Liver (tissue), 9 donors: ENCODE data around the gene C9orf85. TPM values are rescaled to one million over a fixed set of nuclear protein-coding genes. Genes with fewer than 3 reads are reported as not detected.

Source experiments
- DNase-seq: peaks from one replicate; pipeline ENCODE4 v3.0.0-alpha.2; 2017; ENCODE audit warnings: low spot score
- H3K27ac ChIP-seq, 2 donors: one replicate each; pipeline ENCODE4 v1.7.0; 2013; ENCODE audit warnings: inconsistent platforms in 2 of 2, low read length in 2 of 2, control low read depth in 1 of 2, low read depth in 1 of 2, mild to moderate bottlenecking in 1 of 2
- H3K27me3 ChIP-seq, 4 donors: one replicate each; pipeline versions ENCODE4 v1.6.1 to v1.7.0; 2013; ENCODE audit warnings: low read length in 3 of 4, inconsistent platforms in 1 of 4, mild to moderate bottlenecking in 1 of 4, moderate library complexity in 1 of 4; ENCODE audit not compliant: control insufficient read depth in 4 of 4, insufficient read depth in 4 of 4
- H3K36me3 ChIP-seq, 4 donors: one replicate each; pipeline versions ENCODE4 v1.6.1 to v1.7.0; 2013; ENCODE audit warnings: low read length in 3 of 4, mild to moderate bottlenecking in 3 of 4, low read depth in 1 of 4, moderate library complexity in 1 of 4; ENCODE audit not compliant: control insufficient read depth in 4 of 4, insufficient read depth in 3 of 4
- H3K4me1 ChIP-seq, 4 donors: one replicate each; pipeline versions ENCODE4 v1.6.1 to v1.7.0; 2013; ENCODE audit warnings: low read length in 3 of 4, mild to moderate bottlenecking in 3 of 4, moderate library complexity in 1 of 4; ENCODE audit not compliant: control insufficient read depth in 4 of 4, insufficient read depth in 4 of 4
- H3K4me3 ChIP-seq, 3 donors: one replicate each; pipeline versions ENCODE4 v1.6.1 to v1.7.0; 2013; ENCODE audit warnings: low read length in 3 of 3, control low read depth in 1 of 3, low read depth in 1 of 3, mild to moderate bottlenecking in 1 of 3
- H3K9ac ChIP-seq, 2 donors: one replicate each; pipeline ENCODE4 v1.7.0; 2013; ENCODE audit warnings: low read length in 2 of 2, mild to moderate bottlenecking in 2 of 2, moderate library complexity in 2 of 2, control low read depth in 1 of 2, low read depth in 1 of 2
- H3K9me3 ChIP-seq, 4 donors: one replicate each; pipeline versions ENCODE4 v1.6.1 to v1.7.0; 2013; ENCODE audit warnings: low read length in 3 of 4; ENCODE audit not compliant: control insufficient read depth in 4 of 4
- EGR1 ChIP-seq, 2 donors: IDR thresholded peaks; 2 replicates each; pipeline ENCODE4 v1.6.1; 2016 to 2018; ENCODE audit warnings: antibody characterized with exemption in 2 of 2, low read depth in 2 of 2
- FOXA1 ChIP-seq: IDR thresholded peaks from 2 replicates; pipeline ENCODE4 v1.6.1; 2016; ENCODE audit warnings: antibody characterized with exemption
- FOXA2 ChIP-seq: IDR thresholded peaks from 2 replicates; pipeline ENCODE4 v1.6.1; 2016; ENCODE audit warnings: antibody characterized with exemption
- GABPA ChIP-seq, 2 donors: IDR thresholded peaks in 1 of 2; conservative IDR thresholded peaks in 1 of 2; 2 replicates each; pipeline ENCODE4 v1.6.1; 2016; ENCODE audit warnings: antibody characterized with exemption in 2 of 2, mild to moderate bottlenecking in 1 of 2, moderate library complexity in 1 of 2
- HNF4A ChIP-seq, 2 donors: conservative IDR thresholded peaks; 2 replicates each; pipeline ENCODE4 v1.6.1; 2016; ENCODE audit warnings: antibody characterized with exemption in 2 of 2, mild to moderate bottlenecking in 2 of 2
- HNF4G ChIP-seq: IDR thresholded peaks from 2 replicates; pipeline ENCODE4 v1.6.1; 2016; ENCODE audit warnings: antibody characterized with exemption
- JUND ChIP-seq, 2 donors: IDR thresholded peaks; 2 replicates each; pipeline ENCODE4 v1.6.1; 2016; ENCODE audit warnings: antibody characterized with exemption in 2 of 2
- NR2F2 ChIP-seq: IDR thresholded peaks from 2 replicates; pipeline ENCODE4 v1.6.1; 2016; ENCODE audit warnings: antibody characterized with exemption
- RAD21 ChIP-seq, 2 donors: IDR thresholded peaks; 2 replicates each; pipeline ENCODE4 v1.6.1; 2016; ENCODE audit warnings: antibody characterized with exemption in 2 of 2, mild to moderate bottlenecking in 2 of 2
- RXRA ChIP-seq, 2 donors: IDR thresholded peaks; 2 replicates each; pipeline ENCODE4 v1.6.1; 2017 to 2018; ENCODE audit warnings: antibody characterized with exemption in 2 of 2, mild to moderate bottlenecking in 1 of 2
- SP1 ChIP-seq: IDR thresholded peaks from 2 replicates; pipeline ENCODE4 v1.6.1; 2018; ENCODE audit warnings: antibody characterized with exemption, mild to moderate bottlenecking
- TAF1 ChIP-seq: conservative IDR thresholded peaks from 2 replicates; pipeline ENCODE4 v1.6.1; 2016; ENCODE audit warnings: antibody characterized with exemption, mild to moderate bottlenecking
- YY1 ChIP-seq: IDR thresholded peaks from 2 replicates; pipeline ENCODE4 v1.6.1; 2016; ENCODE audit warnings: antibody characterized with exemption, mild to moderate bottlenecking
- polyA plus RNA-seq, 2 donors: library from polyadenylated mRNA; stranded (reverse) in 1 of 2; unstranded in 1 of 2; fragments of 200-250 nt in 1 of 2; fragments of >200 nt in 1 of 2; fragmentation: Nextera tagmentation in 1 of 2; extraction: Ambion mirVana in 1 of 2; gene quantifications; one replicate each; pipeline versions ENCODE4 v1.2.1 to v1.2.3, GENCODE V29; 2013 to 2015
- total RNA-seq, 2 donors: library from RNA; depleted of rRNA; stranded (reverse); fragments of >200 nt; gene quantifications; one replicate each; pipeline ENCODE4 v1.2.3, GENCODE V29; 2014
- TF ChIP-seq, protein P1 (sequence below): IDR thresholded peaks from 2 replicates; pipeline ENCODE4 v1.6.1; 2016; ENCODE audit warnings: antibody characterized with exemption
- TF ChIP-seq, protein P2 (sequence below): IDR thresholded peaks from 2 replicates; pipeline ENCODE4 v1.6.1; 2016; ENCODE audit warnings: antibody characterized with exemption, mild to moderate bottlenecking
- TF ChIP-seq, protein P3 (sequence below): IDR thresholded peaks from 2 replicates; pipeline ENCODE4 v1.6.1; 2016; ENCODE audit warnings: antibody characterized with exemption
- TF ChIP-seq, protein P4 (sequence below): fragments of 150-350 bp; IDR thresholded peaks from 2 replicates; pipeline ENCODE4 v1.5.1; 2017; ENCODE audit warnings: improper control_type of control experiment, low read depth, low read length; ENCODE audit not compliant: missing input control
- TF ChIP-seq, protein P5 (sequence below): IDR thresholded peaks from 2 replicates; pipeline ENCODE4 v1.6.1; 2016; ENCODE audit warnings: antibody characterized with exemption
- donor health status: healthy.
- donor health status: healthy.
- donor health status: healthy.
- donor health status: healthy.
- donor health status: healthy.

Gene C9orf85
- total and polyA plus RNA-seq, 4 donors: 3.6 to 6.6 (median 3.9) TPM

DNA sequence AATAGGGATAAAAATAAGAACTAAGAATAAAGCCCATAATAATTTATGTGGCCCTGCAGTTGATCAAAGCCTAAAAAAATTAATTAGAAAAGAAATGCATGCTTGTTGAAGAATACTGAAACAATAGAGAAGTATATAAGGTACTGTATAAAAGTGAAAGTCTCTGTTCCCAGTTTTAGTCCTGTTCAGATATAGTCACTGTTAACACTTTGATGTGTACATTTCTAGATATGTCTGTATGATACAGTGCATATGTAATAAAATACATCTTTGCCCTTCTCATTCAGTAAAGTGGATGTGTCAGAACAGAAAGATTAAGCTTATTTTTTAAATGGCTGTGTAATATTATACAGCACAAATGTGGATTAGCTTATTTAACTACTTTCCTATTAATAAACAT, 4.1 kb downstream of the C9orf85 start:
- H3K27me3 ChIP-seq: no peaks in the 10 kb centered on the region
- peaks cover 0 to 1% (median 0%) of the 10 kb centered on the region in 4 donors for H3K36me3 ChIP-seq
- no peaks in the 10 kb centered on the region for H3K9me3 ChIP-seq
- no peak overlapping the region for H3K27ac ChIP-seq
- TF ChIP-seq SP1 (no peak), EGR1 (IDR thresholded peaks at IDR 0.05; ENCODE audit: low read depth in 2 of 2) (no peak), RAD21 (IDR thresholded peaks at IDR 0.05) (no peak), HNF4A (conservative IDR thresholded peaks at IDR 0.05) (no peak), RXRA (IDR thresholded peaks at IDR 0.05) (no peak), FOXA1 (no peak), HNF4G (no peak), JUND (IDR thresholded peaks at IDR 0.05) (no peak), GABPA (IDR thresholded peaks at IDR 0.05 in 1 of 2, conservative IDR thresholded peaks at IDR 0.05 in 1 of 2) (no peak), TAF1 (no peak), YY1 (no peak), FOXA2 (no peak), NR2F2 (no peak)
- TF ChIP-seq, protein P1, sequence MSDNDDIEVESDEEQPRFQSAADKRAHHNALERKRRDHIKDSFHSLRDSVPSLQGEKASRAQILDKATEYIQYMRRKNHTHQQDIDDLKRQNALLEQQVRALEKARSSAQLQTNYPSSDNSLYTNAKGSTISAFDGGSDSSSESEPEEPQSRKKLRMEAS: no peak
- TF ChIP-seq, protein P2, sequence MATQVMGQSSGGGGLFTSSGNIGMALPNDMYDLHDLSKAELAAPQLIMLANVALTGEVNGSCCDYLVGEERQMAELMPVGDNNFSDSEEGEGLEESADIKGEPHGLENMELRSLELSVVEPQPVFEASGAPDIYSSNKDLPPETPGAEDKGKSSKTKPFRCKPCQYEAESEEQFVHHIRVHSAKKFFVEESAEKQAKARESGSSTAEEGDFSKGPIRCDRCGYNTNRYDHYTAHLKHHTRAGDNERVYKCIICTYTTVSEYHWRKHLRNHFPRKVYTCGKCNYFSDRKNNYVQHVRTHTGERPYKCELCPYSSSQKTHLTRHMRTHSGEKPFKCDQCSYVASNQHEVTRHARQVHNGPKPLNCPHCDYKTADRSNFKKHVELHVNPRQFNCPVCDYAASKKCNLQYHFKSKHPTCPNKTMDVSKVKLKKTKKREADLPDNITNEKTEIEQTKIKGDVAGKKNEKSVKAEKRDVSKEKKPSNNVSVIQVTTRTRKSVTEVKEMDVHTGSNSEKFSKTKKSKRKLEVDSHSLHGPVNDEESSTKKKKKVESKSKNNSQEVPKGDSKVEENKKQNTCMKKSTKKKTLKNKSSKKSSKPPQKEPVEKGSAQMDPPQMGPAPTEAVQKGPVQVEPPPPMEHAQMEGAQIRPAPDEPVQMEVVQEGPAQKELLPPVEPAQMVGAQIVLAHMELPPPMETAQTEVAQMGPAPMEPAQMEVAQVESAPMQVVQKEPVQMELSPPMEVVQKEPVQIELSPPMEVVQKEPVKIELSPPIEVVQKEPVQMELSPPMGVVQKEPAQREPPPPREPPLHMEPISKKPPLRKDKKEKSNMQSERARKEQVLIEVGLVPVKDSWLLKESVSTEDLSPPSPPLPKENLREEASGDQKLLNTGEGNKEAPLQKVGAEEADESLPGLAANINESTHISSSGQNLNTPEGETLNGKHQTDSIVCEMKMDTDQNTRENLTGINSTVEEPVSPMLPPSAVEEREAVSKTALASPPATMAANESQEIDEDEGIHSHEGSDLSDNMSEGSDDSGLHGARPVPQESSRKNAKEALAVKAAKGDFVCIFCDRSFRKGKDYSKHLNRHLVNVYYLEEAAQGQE: no peak
- TF ChIP-seq, protein P3, sequence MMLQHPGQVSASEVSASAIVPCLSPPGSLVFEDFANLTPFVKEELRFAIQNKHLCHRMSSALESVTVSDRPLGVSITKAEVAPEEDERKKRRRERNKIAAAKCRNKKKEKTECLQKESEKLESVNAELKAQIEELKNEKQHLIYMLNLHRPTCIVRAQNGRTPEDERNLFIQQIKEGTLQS: no peak
- TF ChIP-seq, protein P4, sequence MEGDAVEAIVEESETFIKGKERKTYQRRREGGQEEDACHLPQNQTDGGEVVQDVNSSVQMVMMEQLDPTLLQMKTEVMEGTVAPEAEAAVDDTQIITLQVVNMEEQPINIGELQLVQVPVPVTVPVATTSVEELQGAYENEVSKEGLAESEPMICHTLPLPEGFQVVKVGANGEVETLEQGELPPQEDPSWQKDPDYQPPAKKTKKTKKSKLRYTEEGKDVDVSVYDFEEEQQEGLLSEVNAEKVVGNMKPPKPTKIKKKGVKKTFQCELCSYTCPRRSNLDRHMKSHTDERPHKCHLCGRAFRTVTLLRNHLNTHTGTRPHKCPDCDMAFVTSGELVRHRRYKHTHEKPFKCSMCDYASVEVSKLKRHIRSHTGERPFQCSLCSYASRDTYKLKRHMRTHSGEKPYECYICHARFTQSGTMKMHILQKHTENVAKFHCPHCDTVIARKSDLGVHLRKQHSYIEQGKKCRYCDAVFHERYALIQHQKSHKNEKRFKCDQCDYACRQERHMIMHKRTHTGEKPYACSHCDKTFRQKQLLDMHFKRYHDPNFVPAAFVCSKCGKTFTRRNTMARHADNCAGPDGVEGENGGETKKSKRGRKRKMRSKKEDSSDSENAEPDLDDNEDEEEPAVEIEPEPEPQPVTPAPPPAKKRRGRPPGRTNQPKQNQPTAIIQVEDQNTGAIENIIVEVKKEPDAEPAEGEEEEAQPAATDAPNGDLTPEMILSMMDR: no peak
- TF ChIP-seq, protein P5, sequence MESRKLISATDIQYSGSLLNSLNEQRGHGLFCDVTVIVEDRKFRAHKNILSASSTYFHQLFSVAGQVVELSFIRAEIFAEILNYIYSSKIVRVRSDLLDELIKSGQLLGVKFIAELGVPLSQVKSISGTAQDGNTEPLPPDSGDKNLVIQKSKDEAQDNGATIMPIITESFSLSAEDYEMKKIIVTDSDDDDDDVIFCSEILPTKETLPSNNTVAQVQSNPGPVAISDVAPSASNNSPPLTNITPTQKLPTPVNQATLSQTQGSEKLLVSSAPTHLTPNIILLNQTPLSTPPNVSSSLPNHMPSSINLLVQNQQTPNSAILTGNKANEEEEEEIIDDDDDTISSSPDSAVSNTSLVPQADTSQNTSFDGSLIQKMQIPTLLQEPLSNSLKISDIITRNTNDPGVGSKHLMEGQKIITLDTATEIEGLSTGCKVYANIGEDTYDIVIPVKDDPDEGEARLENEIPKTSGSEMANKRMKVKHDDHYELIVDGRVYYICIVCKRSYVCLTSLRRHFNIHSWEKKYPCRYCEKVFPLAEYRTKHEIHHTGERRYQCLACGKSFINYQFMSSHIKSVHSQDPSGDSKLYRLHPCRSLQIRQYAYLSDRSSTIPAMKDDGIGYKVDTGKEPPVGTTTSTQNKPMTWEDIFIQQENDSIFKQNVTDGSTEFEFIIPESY: no peak
- DNase-seq: no peak
- no peak overlapping the region for H3K4me3 ChIP-seq
- peaks cover 2 to 28% (median 14%) of the 10 kb centered on the region in 4 donors for H3K4me1 ChIP-seq
- H3K9ac ChIP-seq: no peak overlapping the region
